A172 (cell line): Measurements from ENCODE around the gene ECSIT. TPM values are rescaled to one million over a fixed set of nuclear protein-coding genes. Genes with fewer than 3 reads are reported as not detected.

Source experiments
- DNase-seq: peaks from one replicate; pipeline ENCODE4 v3.0.0-alpha.2; 2015; ENCODE audit warnings: low spot score
- total RNA-seq: library from RNA; depleted of rRNA; stranded (reverse); fragments of >200 nt; shearing (Covaris generic); gene quantifications from 2 replicates; pipeline ENCODE4 v1.2.3, GENCODE V29; 2014

The ECSIT gene
- total RNA-seq, 1 experiment from 2014 or later: 54.0 TPM

- DNase-seq: no peak
Measured at GRCh38 chr19:11551603-11552235, 22.8 kb upstream of the ECSIT start.

GRCh38 chr19:11550265-11550664 is 21.3 kb upstream of the ECSIT start:
- DNase-seq: no peak

- no peak for DNase-seq
Measured at GRCh38 chr19:11549386-11549953, 20.5 kb upstream of the ECSIT start.

GRCh38 chr19:11547929-11548700 is 19.2 kb upstream of the ECSIT start:
- no peak for DNase-seq

GRCh38 chr19:11541238-11541637 is 12.3 kb upstream of the ECSIT start:
- no peak for DNase-seq

GRCh38 chr19:11540645-11541044 is 11.7 kb upstream of the ECSIT start:
- peak; percentile 31 for DNase-seq

- no peak for DNase-seq
Measured at GRCh38 chr19:11539495-11540365, 10.8 kb upstream of the ECSIT start.

- no peak for DNase-seq
Measured at GRCh38 chr19:11538232-11539036, 9.5 kb upstream of the ECSIT start, which contains the start of gene CNN1. Gene CNN1 (plus strand): TSS chr19:11538851. CDS start chr19:11538928, 77 bp downstream.

- DNase-seq: peak; percentile 78
Measured at GRCh38 chr19:11535792-11536595, 7.1 kb upstream of the ECSIT start.

- no peak for DNase-seq
Measured at GRCh38 chr19:11534948-11535347, 6.0 kb upstream of the ECSIT start.

GRCh38 chr19:11534538-11534937 is 5.6 kb upstream of the ECSIT start:
- DNase-seq: no peak

- DNase-seq: peak; percentile 61
Measured at GRCh38 chr19:11530432-11530831, 1.5 kb upstream of the ECSIT start.

GRCh38 chr19:11519138-11519537 is 9.8 kb downstream of the ECSIT start:
- no peak for DNase-seq

- DNase-seq: no peak
Measured at GRCh38 chr19:11513946-11514345, 15.0 kb downstream of the ECSIT start.

- DNase-seq: no peak
Measured at GRCh38 chr19:11510444-11510843, 18.5 kb downstream of the ECSIT start.

GRCh38 chr19:11507370-11508078 is 21.4 kb downstream of the ECSIT start:
- no peak for DNase-seq

GRCh38 chr19:11506967-11507366 is 22.0 kb downstream of the ECSIT start:
- no peak for DNase-seq

- DNase-seq: no peak
Measured at GRCh38 chr19:11506101-11506555, 22.8 kb downstream of the ECSIT start.

- DNase-seq: peak; percentile 94
Measured at GRCh38 chr19:11505504-11506100, 23.3 kb downstream of the ECSIT start, which contains the start of gene ZNF653. Gene ZNF653 (minus strand): TSS chr19:11505839. CDS start chr19:11505786, 53 bp downstream.
